Esophagus muscularis mucosa (tissue), 3 donors: ENCODE data around the gene RPL34.

Experiments
- POLR2A ChIP-seq: fragments of 450-650 bp; IDR thresholded peaks from one replicate; pipeline ENCODE4 v1.6.1; 2017; ENCODE audit warnings: antibody characterized with exemption, moderate library complexity, mild to moderate bottlenecking, low read depth
- POLR2AphosphoS5 ChIP-seq, 2 donors: sonication (generic); formaldehyde crosslinking; IDR thresholded peaks; one replicate each; pipeline ENCODE4 v1.6.1; 2017; ENCODE audit warnings: antibody characterized with exemption in 2 of 2
- TF ChIP-seq, protein P1 (sequence below), 3 experiments: fragments of 200-600 bp in 2 of 3; fragments of 450-650 bp in 1 of 3; sonication (generic) in 2 of 3; IDR thresholded peaks; one replicate each; pipeline ENCODE4 v1.5.1; 2017 to 2019; ENCODE audit warnings: antibody characterized with exemption in 3 of 3, mild to moderate bottlenecking in 2 of 3, moderate library complexity in 1 of 3

DNA sequence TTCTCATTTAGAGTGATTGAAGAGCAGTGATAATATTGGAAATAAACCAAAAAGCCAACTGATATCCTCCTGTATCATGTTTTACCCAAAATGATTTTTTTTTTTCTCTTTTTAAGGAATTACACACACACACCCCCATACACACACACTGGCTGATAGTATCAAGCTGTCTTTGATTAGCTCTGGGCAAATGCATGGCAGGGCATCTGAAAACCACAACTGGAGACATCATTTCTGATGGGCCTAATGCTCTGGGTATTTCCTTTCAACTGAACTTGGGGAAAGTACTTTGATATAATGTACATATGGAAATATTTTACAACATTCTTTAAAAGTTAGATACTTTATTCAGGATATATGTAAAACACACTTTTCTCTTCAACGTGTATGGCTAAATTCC lies 15.9 kb downstream of the RPL34 start:
- TF ChIP-seq POLR2A: no peak
- TF ChIP-seq, protein P1, sequence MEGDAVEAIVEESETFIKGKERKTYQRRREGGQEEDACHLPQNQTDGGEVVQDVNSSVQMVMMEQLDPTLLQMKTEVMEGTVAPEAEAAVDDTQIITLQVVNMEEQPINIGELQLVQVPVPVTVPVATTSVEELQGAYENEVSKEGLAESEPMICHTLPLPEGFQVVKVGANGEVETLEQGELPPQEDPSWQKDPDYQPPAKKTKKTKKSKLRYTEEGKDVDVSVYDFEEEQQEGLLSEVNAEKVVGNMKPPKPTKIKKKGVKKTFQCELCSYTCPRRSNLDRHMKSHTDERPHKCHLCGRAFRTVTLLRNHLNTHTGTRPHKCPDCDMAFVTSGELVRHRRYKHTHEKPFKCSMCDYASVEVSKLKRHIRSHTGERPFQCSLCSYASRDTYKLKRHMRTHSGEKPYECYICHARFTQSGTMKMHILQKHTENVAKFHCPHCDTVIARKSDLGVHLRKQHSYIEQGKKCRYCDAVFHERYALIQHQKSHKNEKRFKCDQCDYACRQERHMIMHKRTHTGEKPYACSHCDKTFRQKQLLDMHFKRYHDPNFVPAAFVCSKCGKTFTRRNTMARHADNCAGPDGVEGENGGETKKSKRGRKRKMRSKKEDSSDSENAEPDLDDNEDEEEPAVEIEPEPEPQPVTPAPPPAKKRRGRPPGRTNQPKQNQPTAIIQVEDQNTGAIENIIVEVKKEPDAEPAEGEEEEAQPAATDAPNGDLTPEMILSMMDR (IDR thresholded peaks at IDR 0.05): no peak
- no peak for TF ChIP-seq POLR2AphosphoS5 (IDR thresholded peaks at IDR 0.05)
